Mesodermal cell (in vitro differentiated cells): ENCODE measurements around the gene ZNF552.

Experiments used
- H3K27ac ChIP-seq: 2 replicates; pipeline ENCODE4 v1.7.0; 2013; ENCODE audit warnings: mild to moderate bottlenecking, low read depth, low read length, moderate library complexity; ENCODE audit not compliant: severe bottlenecking
- H3K36me3 ChIP-seq: 2 replicates; pipeline ENCODE4 v1.7.1; 2013; ENCODE audit warnings: mild to moderate bottlenecking, low read length, moderate library complexity; ENCODE audit not compliant: control insufficient read depth, insufficient read depth
- H3K4me1 ChIP-seq: one replicate; pipeline ENCODE4 v1.7.1; 2013; ENCODE audit warnings: mild to moderate bottlenecking, low read length; ENCODE audit not compliant: insufficient read depth, control insufficient read depth, poor library complexity, severe bottlenecking
- H3K4me3 ChIP-seq: 2 replicates; pipeline ENCODE4 v1.7.0; 2013; ENCODE audit warnings: low read length, control low read depth, mild to moderate bottlenecking; ENCODE audit not compliant: insufficient read depth, poor library complexity, severe bottlenecking; ENCODE audit errors: extremely low read depth
- H3K9me3 ChIP-seq: 2 replicates; pipeline ENCODE4 v1.7.1; 2013; ENCODE audit warnings: mild to moderate bottlenecking, low read length, moderate library complexity; ENCODE audit not compliant: control insufficient read depth
- WGBS, 2 experiments: methylation state at CpG; one replicate each; pipeline ENCODE4 v1.1.5; 2013; ENCODE audit warnings: missing lambda C conversion rate in 2 of 2; ENCODE audit not compliant: insufficient coverage in 2 of 2; 5-methylcytosine and 5-hydroxymethylcytosine counted together

The ZNF552 gene

DNA sequence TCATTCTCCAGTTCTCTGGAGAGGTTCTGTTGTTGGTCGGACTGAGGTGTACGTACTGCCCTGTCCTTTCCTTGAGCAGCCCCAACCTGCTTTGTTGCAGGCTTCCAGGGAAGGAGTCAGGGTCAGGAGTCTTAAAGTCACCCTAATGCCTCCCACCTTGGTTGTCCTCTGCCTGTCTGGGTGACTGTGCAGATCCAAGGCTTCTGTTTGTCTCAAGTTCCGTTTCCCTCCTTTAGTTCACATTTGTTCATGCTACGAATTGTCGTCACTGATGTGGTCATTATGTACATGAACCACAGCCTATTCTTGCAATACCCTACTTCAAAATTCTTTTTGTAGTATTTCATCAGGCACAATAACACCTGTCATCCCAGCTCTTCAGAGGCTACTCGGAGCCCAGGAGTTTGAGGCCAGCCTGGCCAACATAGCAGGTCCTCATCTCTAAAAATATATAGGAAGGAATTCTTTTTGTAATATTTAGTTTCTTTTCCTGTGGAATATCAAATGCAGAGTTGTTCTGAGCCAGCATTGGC is 37.9 kb downstream of the ZNF552 start:
- no peak overlapping the region for H3K27ac ChIP-seq
- peaks cover 94% of the 10 kb centered on the region for H3K36me3 ChIP-seq
- H3K4me1 ChIP-seq: no peaks in the 10 kb centered on the region
- H3K4me3 ChIP-seq: no peak overlapping the region
- 88 to 95% methylated on average over 3 to 5 of the region's 6 CpGs for WGBS, 2 experiments
- H3K9me3 ChIP-seq: peaks cover 4% of the 10 kb centered on the region

DNA sequence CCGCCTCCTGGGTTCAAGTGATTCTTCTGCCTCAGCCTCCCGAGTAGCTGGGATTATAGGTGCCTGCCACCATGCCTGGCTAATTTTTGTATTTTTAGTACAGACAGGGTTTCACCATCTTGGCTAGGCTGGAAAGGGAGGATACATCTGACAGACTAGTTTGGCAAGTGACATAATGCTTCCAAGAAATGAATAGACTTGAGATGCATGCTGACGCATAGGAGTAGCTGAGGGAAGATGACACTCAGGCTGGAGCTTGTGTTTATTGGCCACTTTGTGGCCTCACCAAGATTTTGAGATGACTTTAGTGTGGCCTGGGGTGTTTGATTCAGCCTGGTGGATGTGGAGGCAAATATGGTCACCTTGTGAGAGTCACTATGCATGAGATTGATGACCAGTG is 41.2 kb downstream of the ZNF552 start:
- H3K36me3 ChIP-seq: peaks cover 73% of the 10 kb centered on the region
- no peak overlapping the region for H3K4me3 ChIP-seq
- H3K27ac ChIP-seq: no peak overlapping the region
- WGBS, 2 experiments: 90 to 100% methylated on average over 2 to 3 of the region's 3 CpGs
- H3K4me1 ChIP-seq: no peaks in the 10 kb centered on the region
- H3K9me3 ChIP-seq: no peaks in the 10 kb centered on the region

DNA sequence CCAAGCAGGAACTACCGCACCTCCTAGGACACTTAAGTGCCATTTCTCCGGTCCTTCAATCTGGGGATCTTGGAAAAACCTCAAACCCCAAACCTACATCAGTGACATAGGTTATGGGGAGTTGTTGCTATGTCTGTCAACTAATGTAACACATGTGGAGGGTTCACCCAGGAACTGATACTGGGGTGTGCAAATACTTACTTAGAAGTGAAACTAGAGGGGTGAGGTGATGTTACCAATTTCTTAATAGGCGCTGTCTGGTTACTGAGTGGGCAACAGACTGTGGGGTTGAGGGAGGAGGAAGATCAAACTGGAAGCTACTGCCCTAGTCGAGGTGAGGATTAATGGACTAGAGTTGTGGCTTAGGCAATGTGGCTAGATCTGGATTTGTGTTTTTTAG is 43.3 kb downstream of the ZNF552 start:
- WGBS, 2 experiments: 90% methylated on average over 2 to 4 of the region's 4 CpGs
- Histone ChIP-seq H3K9me3 (no peaks in the 10 kb centered on the region), H3K4me3 (no peak overlapping the region), H3K4me1 (no peaks in the 10 kb centered on the region), H3K36me3 (peaks cover 52% of the 10 kb centered on the region), H3K27ac (no peak overlapping the region)

DNA sequence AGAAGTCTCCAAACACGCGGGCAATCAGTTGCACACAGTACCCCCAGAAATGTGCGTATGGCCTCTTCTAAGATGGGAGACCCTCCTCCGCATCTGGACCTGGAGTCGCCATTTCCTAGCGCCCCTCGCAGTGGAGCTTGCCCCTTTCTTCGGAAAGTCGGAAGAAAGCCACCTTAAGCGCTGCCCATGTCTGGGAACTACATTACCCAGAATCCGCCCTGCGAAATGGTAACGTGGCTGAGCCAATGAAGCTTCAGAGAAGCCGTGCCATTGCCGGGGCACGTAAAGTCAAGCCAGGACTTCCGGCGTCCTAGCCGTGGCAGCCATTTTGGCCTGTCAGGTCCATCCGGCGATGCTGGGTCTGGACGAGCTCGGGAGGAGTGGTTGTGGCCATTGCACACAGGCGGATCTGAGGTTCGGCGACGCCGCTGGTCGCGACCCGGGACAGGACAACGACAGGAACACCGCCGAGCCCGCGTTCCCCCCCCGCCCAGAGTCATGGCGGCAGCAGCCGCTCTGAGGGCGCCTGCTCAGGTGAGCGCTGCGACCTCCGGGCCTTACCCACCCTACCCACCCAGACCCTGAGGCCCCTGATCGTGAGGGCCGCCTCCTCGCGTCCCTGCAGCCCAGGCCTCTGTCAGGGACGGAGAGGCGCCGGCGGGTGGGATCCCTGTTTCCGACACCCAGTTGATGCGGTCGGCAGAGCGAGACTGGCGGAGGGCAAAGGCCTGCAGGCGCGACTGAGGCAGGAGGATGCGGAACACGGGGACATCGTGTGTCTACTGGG is 45.2 kb downstream of the ZNF552 start, which contains the start of gene ZNF586:
Gene ZNF586, plus strand, starts transcription at position 332 of the 787 bp plus-strand sequence. Its CDS starts 167 bp downstream, at position 499.
- H3K27ac ChIP-seq: no peak within 1 kb of the TSS
- H3K36me3 ChIP-seq: peaks cover 34% of the 10 kb centered on the region
- WGBS, 2 experiments: 6 to 13% methylated on average over 30 to 36 of the region's 61 CpGs
- no peaks in the 10 kb centered on the region for H3K9me3 ChIP-seq
- peak within 1 kb of the TSS; percentile 58 for H3K4me3 ChIP-seq
- no peaks in the 10 kb centered on the region for H3K4me1 ChIP-seq

DNA sequence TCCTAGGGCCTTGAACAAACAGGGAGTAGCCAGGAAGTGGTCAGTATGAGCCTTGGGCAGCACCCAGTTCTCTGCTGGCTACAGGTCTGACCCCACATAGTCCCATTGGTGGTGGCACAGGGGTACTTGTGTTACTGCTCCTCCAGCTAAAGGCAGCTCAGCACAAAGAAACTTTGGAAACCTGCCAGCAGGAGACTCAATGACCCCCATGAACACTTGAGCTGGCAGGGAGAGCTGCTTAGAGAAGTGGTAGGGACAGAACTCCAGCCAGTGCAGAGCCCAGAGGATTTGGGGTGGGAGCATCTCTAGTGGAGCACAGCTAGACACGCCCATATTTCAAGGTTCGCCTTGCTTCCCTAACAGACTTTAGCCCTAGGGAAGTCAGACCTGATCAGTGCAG is 55.6 kb downstream of the ZNF552 start:
- peaks cover under 1% of the 10 kb centered on the region for H3K9me3 ChIP-seq
- no peak overlapping the region for H3K27ac ChIP-seq
- WGBS, 2 experiments: 87 to 88% methylated on average over 2 of the region's 2 CpGs
- H3K4me3 ChIP-seq: no peak overlapping the region
- H3K4me1 ChIP-seq: no peaks in the 10 kb centered on the region
- peaks cover 82% of the 10 kb centered on the region for H3K36me3 ChIP-seq

DNA sequence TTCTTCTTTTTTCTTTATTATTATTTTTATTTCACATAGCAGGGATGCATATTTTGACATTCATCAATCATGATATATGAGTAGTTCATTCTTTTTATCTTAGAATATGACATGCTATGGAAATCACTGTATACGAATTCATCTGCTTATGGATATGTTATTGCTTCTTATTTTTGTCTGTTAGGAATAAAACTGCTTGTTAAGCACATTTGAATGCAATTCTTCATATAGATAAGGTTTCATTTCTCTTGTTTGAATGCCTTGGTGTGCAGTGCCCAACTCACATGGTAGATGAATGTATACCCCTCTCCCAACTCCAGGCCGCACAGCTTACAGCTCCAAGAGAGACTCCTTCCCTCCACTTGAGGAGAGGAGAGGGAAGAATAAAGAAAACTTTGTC is 56.8 kb downstream of the ZNF552 start:
- H3K36me3 ChIP-seq: peaks cover 91% of the 10 kb centered on the region
- H3K4me3 ChIP-seq: no peak overlapping the region
- H3K4me1 ChIP-seq: no peaks in the 10 kb centered on the region
- no CpG with 5 or more reads among the region's 2 CpGs for WGBS, 2 experiments
- H3K27ac ChIP-seq: no peak overlapping the region
- H3K9me3 ChIP-seq: peaks cover 5% of the 10 kb centered on the region
